Caco-2 (cell line): ENCODE data around the gene CTSH. TPM values are rescaled to one million over a fixed set of nuclear protein-coding genes. Genes with fewer than 3 reads are reported as not detected.

ENCODE experiments used
- BruUV-seq: library from RNA; stranded (reverse); fragments of 400-500 nt; replicated peaks from 2 replicates; lab custom pipeline; 2021; lab: Mats Ljungman, UMichigan
- CTCF ChIA-PET: fragments of 300-600 bp; sonication (Branson Sonifier 250); formaldehyde crosslinking; loops from one replicate; lab custom pipeline; 2022; ENCODE audit warnings: antibody characterized with exemption; lab: Charles Lee
- POLR2A ChIA-PET: fragments of 300-600 bp; sonication (Branson Sonifier 250); formaldehyde crosslinking; loops from one replicate; lab custom pipeline; 2022; ENCODE audit warnings: antibody characterized with exemption; lab: Charles Lee
- DNase-seq, 2 experiments: peaks; one replicate each; pipeline versions ENCODE4 v3.0.0 to v3.0.0-alpha.2; 2020 to 2022
- H3K27me3 ChIP-seq: replicated peaks from 2 replicates; pipeline ENCODE4 v1.6.0; 2011; ENCODE audit warnings: low read length; ENCODE audit not compliant: control insufficient read depth, insufficient read depth
- H3K36me3 ChIP-seq: 2 replicates; pipeline ENCODE4 v1.5.1; 2011; ENCODE audit warnings: low read length; ENCODE audit not compliant: control insufficient read depth, insufficient read depth
- H3K4me1 ChIP-seq: fragments of 250-450 bp; sonication (Bioruptor Pico); 2 replicates; pipeline ENCODE4 v1.5.1; 2020; ENCODE audit warnings: mild to moderate bottlenecking
- H3K4me3 ChIP-seq: 2 replicates; pipeline ENCODE4 v1.5.1; 2011; ENCODE audit warnings: low read depth, mild to moderate bottlenecking, control low read depth, low read length
- H3K9me3 ChIP-seq: fragments of 250-450 bp; sonication (Bioruptor Pico); 2 replicates; pipeline ENCODE4 v1.5.1; 2020; ENCODE audit warnings: mild to moderate bottlenecking, moderate library complexity
- H3K27ac Mint-ChIP-seq: one replicate; pipeline ENCODE4 v1.8.0; 2022; ENCODE audit warnings: mixed read lengths; ENCODE audit not compliant: unreplicated experiment
- H3K27me3 Mint-ChIP-seq: one replicate; pipeline ENCODE4 v1.8.0; 2022; ENCODE audit warnings: mixed read lengths; ENCODE audit not compliant: insufficient read depth, unreplicated experiment
- H3K36me3 Mint-ChIP-seq: one replicate; pipeline ENCODE4 v1.8.0; 2022; ENCODE audit warnings: mild to moderate bottlenecking, mixed read lengths; ENCODE audit not compliant: insufficient read depth, unreplicated experiment
- H3K4me1 Mint-ChIP-seq: one replicate; pipeline ENCODE4 v1.8.0; 2022; ENCODE audit warnings: low read depth, mixed read lengths; ENCODE audit not compliant: unreplicated experiment
- H3K4me3 Mint-ChIP-seq: one replicate; pipeline ENCODE4 v1.8.0; 2022; ENCODE audit warnings: mild to moderate bottlenecking, moderate library complexity, mixed read lengths; ENCODE audit not compliant: unreplicated experiment
- H3K9me3 Mint-ChIP-seq: one replicate; pipeline ENCODE4 v1.8.0; 2022; ENCODE audit warnings: mixed read lengths; ENCODE audit not compliant: unreplicated experiment
- intact Hi-C: fragments of 100-400 bp; cut with micrococcal nuclease; formaldehyde crosslinking; loops from one replicate; pipeline ENCODE4 v1.10.0; 2022; ENCODE audit not compliant: unreplicated experiment
- total RNA-seq: library from RNA; stranded (reverse); gene quantifications from 2 replicates; pipeline ENCODE4 v1.2.3, GENCODE V29; 2022
- TF ChIP-seq, protein P1 (sequence below), 2 experiments: fragments of 200-600 bp in 1 of 2; IDR thresholded peaks; 1 replicate in 1 of 2; 2 replicates in 1 of 2; pipeline versions ENCODE4 v1.5.1 to v1.8.0; 2011 to 2022; ENCODE audit warnings: antibody characterized with exemption in 1 of 2, control low read depth in 1 of 2, inconsistent platforms in 1 of 2, low read depth in 1 of 2, low read length in 1 of 2, mild to moderate bottlenecking in 1 of 2, moderate library complexity in 1 of 2; ENCODE audit not compliant: insufficient read depth in 1 of 2, severe bottlenecking in 1 of 2, unreplicated experiment in 1 of 2

The CTSH gene
- total RNA-seq, 1 experiment from 2014 or later, result 183 TPM

DNA sequence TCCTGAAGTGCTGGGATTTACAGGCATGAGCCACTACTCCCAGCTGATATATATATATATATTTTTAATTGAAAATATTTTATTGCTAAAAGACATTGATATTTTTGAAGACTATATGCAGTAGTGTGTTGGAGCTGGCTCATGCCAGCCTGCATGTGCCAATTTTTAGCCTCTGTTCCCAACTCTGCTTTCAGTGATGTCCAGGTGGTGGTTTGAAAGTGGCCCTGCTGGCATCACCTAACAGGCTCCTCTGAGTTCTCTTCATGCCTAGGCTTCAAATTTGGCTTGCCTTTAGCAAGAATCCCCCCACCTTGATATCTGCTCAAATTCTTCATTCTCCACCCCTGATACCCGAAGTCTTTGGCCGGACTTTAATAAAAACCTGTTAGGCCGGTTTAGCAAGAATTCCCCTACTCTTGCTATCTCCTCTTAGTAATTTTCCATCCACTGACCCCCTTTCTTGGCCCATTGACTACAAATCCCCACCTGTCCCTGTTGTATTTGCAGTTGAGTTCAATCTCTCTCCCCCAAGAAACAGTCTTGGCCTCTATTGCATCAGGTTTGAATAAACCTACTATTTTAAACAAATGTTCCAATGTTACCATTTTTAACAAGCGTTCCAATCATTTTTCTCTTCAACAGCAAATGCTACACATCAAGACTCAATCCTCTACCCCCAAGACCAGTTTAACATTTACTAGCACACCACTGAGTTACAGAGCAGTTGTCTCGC is 23.9 kb upstream of the CTSH start:
- intact Hi-C loops, result no loop called here
- CTCF ChIA-PET, result interaction anchor here (1.2 kb wide), 1 partner anchor 11 kb away, joined by 7 read pairs; no protein-coding TSS in a partner anchor
- no peak overlapping the region for H3K4me3 ChIP-seq
- Mint-ChIP-seq H3K4me1 (peaks cover 28% of the 10 kb centered on the region), H3K9me3 (no peaks in the 10 kb centered on the region), H3K27ac (peak overlapping the region; percentile 16), H3K4me3 (peak overlapping the region; percentile 4), H3K27me3 (no peaks in the 10 kb centered on the region), H3K36me3 (peaks cover 8% of the 10 kb centered on the region)
- H3K4me1 ChIP-seq, result peaks cover 37% of the 10 kb centered on the region
- H3K9me3 ChIP-seq, result no peaks in the 10 kb centered on the region
- H3K27me3 ChIP-seq, result no peaks in the 10 kb centered on the region
- no TSS peak for BruUV-seq
- H3K36me3 ChIP-seq, result no peaks in the 10 kb centered on the region
- TF ChIP-seq, protein P1, sequence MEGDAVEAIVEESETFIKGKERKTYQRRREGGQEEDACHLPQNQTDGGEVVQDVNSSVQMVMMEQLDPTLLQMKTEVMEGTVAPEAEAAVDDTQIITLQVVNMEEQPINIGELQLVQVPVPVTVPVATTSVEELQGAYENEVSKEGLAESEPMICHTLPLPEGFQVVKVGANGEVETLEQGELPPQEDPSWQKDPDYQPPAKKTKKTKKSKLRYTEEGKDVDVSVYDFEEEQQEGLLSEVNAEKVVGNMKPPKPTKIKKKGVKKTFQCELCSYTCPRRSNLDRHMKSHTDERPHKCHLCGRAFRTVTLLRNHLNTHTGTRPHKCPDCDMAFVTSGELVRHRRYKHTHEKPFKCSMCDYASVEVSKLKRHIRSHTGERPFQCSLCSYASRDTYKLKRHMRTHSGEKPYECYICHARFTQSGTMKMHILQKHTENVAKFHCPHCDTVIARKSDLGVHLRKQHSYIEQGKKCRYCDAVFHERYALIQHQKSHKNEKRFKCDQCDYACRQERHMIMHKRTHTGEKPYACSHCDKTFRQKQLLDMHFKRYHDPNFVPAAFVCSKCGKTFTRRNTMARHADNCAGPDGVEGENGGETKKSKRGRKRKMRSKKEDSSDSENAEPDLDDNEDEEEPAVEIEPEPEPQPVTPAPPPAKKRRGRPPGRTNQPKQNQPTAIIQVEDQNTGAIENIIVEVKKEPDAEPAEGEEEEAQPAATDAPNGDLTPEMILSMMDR (IDR thresholded peaks at IDR 0.05; ENCODE audit: insufficient read depth in 1 of 2, low read depth in 1 of 2, low read length in 1 of 2, severe bottlenecking in 1 of 2, unreplicated experiment in 1 of 2), result no peak
- DNase-seq, result peak in 1 of 2 experiments; percentile 61
- POLR2A ChIA-PET, result interaction anchor here (0.7 kb wide), 1 partner anchor 48 kb away, joined by 4 read pairs; no protein-coding TSS in a partner anchor

DNA sequence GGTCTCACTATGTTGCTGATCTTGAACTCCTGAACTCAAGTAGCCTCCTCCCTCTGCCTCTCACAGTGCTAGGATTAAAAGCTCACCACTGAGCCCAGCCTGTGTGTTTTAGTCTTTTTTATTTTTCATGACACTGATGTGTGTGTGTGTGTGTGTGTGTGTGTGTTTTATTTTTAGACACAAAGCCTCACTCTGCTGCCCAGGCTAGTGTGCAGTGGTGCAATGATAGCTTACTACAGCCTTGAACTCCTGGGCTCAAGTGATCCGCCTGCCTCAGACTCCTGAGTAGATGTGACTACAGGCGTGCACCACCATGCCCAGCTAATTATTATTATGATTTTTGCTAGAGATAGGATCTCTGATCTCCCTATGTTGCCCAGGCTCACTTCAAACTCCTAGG is 23.3 kb upstream of the CTSH start:
- no peaks in the 10 kb centered on the region for H3K9me3 Mint-ChIP-seq
- Histone ChIP-seq H3K4me3 (no peak overlapping the region), H3K27me3 (no peaks in the 10 kb centered on the region), H3K36me3 (no peaks in the 10 kb centered on the region), H3K9me3 (no peaks in the 10 kb centered on the region), H3K4me1 (peaks cover 37% of the 10 kb centered on the region)
- H3K27me3 Mint-ChIP-seq, result no peaks in the 10 kb centered on the region
- H3K4me1 Mint-ChIP-seq, result peaks cover 28% of the 10 kb centered on the region
- ChIA-PET POLR2A (interaction anchor here (0.7 kb wide), 1 partner anchor 47 kb away, joined by 4 read pairs; no protein-coding TSS in a partner anchor), CTCF (interaction anchor here (1.2 kb wide), 1 partner anchor 12 kb away, joined by 7 read pairs; no protein-coding TSS in a partner anchor)
- TF ChIP-seq, protein P1 (IDR thresholded peaks at IDR 0.05; ENCODE audit: insufficient read depth in 1 of 2, low read depth in 1 of 2, low read length in 1 of 2, severe bottlenecking in 1 of 2, unreplicated experiment in 1 of 2), result no peak
- DNase-seq, result no peak
- intact Hi-C loops, result no loop called here
- BruUV-seq, result no TSS peak
- H3K27ac Mint-ChIP-seq, result no peak overlapping the region
- H3K36me3 Mint-ChIP-seq, result peaks cover 8% of the 10 kb centered on the region
- H3K4me3 Mint-ChIP-seq, result no peak overlapping the region

DNA sequence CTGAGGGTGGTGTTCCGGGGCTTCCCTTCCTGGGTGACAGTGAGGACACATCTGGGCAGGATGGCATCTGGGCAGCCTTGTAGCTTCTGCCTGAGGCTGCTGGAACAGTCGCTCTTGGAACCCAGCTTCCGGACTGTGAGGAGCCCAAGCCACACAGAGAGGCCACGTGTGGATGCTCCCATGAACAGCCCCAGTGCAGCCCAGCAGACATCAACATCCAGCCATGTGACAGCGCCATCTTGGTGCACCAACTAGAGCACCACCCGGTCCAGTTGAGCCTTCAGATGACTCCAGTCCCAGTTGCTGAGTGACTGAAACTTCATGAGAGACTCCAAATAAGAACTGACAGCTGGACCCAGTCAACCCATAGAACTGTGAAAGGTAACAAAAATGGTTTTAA is 15.5 kb upstream of the CTSH start:
- Mint-ChIP-seq H3K4me1 (no peaks in the 10 kb centered on the region), H3K27ac (no peak overlapping the region), H3K9me3 (no peaks in the 10 kb centered on the region), H3K4me3 (no peak overlapping the region), H3K36me3 (no peaks in the 10 kb centered on the region), H3K27me3 (no peaks in the 10 kb centered on the region)
- POLR2A ChIA-PET, result no interaction called here
- H3K4me3 ChIP-seq, result no peak overlapping the region
- no peaks in the 10 kb centered on the region for H3K27me3 ChIP-seq
- no TSS peak for BruUV-seq
- CTCF ChIA-PET, result no interaction called here
- no peaks in the 10 kb centered on the region for H3K9me3 ChIP-seq
- no peaks in the 10 kb centered on the region for H3K4me1 ChIP-seq
- TF ChIP-seq, protein P1 (IDR thresholded peaks at IDR 0.05; ENCODE audit: insufficient read depth in 1 of 2, low read depth in 1 of 2, low read length in 1 of 2, severe bottlenecking in 1 of 2, unreplicated experiment in 1 of 2), result no peak
- intact Hi-C loops, result no loop called here
- DNase-seq, result no peak
- no peaks in the 10 kb centered on the region for H3K36me3 ChIP-seq
